LNCaP clone FGC (cell line): ENCODE measurements around the gene LOXL1.

Source experiments
- DNase-seq: peaks from one replicate; pipeline ENCODE4 v3.0.0-alpha.2; 2011; ENCODE audit warnings: low read depth
- H3K4me3 ChIP-seq: 2 replicates; pipeline ENCODE4 v1.5.1; 2011; ENCODE audit warnings: mild to moderate bottlenecking, low read depth, low read length, control low read depth
- CTCF ChIP-seq: IDR thresholded peaks from 2 replicates; pipeline ENCODE4 v1.5.1; 2012; ENCODE audit warnings: mild to moderate bottlenecking; ENCODE audit not compliant: control insufficient read depth, insufficient read depth; ENCODE audit errors: extremely low read depth

The LOXL1 gene

DNA sequence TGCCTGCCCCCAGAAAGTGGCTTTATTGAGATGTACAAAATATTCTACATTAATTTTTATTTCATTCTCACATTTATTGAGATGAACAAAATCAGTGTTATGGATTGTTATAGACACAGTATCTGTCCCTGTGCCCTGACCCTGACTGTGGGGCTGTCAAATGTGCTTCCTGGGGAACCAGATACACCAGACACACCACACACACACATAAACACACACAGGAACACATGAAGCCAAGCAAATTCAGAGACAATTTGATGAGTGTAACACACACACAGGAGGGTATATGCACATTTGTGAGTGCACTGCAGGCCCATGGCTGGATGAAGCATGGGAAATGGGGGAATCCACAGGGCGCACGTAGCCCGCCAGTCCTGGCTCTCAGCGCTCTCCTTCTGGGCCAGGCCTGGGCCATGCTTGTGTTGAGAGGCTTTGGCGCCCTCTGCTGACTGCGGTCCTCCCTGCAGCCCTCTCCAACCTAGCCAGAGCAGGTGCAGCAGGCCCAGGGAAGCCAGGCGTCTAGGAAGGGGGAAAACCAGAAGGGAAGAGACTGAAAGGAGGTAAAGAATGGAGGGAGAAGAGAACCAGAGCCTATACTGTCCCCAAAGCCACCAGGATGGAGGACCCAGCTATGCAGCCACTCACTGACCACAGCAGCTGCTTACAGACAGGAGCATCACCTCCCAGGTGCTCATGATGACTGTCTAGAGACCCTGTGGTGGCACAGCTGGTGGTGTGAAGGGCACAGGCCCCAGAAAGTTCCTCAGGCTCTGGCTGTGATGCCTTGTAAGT is 18.0 kb upstream of the LOXL1 start:
- DNase-seq: no peak
- H3K4me3 ChIP-seq: no peak overlapping the region
- TF ChIP-seq CTCF: peak; percentile 98

- TF ChIP-seq CTCF: no peak
- H3K4me3 ChIP-seq: no peak overlapping the region
Measured at GRCh38 chr15:73908822-73909122, 17.5 kb upstream of the LOXL1 start.

DNA sequence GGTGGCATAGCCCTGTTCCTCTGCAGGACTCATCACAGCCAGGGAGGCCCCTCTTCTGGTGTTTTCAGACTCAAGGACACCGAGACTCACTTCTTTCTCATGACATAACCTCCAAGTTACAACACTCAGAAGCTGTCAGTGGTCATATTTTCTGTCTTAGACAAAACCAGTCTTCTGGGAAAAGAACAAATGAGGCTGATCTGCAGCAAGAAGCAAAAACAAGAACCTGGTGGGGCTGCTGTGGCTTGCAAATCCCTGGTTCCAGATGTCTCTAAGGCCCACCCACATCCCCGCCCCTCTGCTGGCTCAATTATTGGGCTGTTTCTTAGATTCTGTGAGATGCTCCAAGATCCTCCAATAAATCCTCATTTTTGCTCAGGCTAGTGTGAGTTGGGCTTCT is 16.6 kb upstream of the LOXL1 start:
- DNase-seq: no peak
- no peak overlapping the region for H3K4me3 ChIP-seq
- TF ChIP-seq CTCF: no peak

More at GRCh38 chr15:73908822-73909122, 17.5 kb upstream of the LOXL1 start:
- no peak for DNase-seq

DNA sequence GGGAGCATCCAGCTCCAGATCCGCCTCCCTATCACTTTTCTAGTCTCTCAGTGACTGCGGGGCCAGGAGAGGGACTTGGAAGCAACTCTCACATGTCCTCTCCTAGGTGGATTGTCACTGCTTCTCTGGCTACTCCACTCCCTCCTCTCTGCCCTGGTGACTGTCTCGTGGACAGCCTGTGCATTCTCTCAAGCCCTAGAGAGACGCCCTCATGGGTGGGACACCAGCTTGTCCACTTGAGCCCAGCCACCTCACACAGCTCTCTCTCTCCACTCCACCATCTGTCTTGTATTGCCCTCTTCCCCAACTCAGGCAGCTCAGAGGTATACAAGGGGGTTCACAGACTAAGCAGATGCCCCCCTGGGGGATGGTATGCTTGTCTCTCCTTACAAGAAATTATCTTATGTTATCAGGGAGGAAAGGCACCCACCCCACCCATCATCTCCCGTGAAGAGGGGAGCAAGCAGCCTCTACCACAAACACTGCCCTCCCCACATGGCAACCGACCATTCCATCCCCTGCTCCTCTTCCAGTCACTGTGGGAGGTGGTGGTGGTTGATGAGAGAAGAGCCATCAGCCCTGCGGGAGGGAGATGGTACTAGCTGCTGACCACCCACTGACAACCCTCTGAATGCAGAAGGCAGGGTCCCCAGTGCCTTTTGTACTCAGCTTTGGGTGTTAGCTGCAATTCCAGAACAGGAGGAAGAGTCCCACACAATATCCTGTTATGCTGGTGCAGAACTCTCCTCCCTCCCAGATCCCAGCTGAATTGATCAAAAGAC is 15.5 kb upstream of the LOXL1 start:
- no peak for TF ChIP-seq CTCF
- DNase-seq: no peak
- no peak overlapping the region for H3K4me3 ChIP-seq

DNA sequence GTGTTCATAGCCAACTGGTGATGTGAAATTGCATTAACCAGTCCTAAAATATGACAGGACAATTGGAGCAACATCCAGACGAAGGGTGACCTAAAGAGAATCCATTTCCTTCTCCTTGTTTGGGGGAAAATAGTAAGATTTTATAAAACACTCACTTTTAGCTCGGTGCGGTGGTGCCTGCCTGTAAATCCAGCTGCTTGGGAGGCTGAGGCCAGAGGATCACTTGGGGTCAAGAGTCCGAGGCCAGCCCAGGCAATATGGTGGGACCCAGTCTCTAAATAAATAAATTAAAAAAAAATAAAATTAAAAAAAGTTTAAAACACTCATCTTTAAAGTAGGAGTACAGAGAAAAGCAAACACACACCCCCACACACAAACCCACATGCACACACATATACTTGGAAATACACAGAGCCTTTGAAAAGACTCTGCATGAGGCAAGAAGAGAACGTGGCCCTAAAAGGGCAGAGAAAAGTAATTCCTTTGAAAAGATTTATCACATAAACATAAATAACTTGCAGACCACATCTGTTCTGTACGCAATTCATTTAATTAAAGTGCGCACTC is 14.1 kb upstream of the LOXL1 start:
- no peak for DNase-seq

DNA sequence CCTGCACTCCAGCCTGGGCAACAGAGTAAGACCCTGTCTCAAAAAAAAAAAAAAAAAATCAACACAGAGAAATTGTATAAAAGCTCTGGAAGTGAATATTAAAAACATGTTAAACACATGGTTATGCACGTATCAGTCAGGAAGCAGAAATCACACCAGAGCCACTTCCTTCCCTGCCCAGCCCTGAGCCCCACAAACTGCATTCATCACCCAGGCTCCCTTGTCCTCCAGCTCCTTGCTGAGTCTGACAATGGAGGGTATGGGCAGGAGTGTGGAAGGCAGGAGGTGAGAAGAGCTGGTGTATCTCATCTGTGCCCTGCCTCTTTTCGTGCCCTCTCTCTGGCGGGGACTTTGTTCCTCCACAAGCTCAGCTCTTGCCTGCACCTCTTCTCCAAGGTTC is 12.1 kb upstream of the LOXL1 start:
- H3K4me3 ChIP-seq: no peak overlapping the region
- no peak for DNase-seq
- TF ChIP-seq CTCF: no peak

More for the DNA sequence above, 14.1 kb upstream of the LOXL1 start:
- H3K4me3 ChIP-seq: no peak overlapping the region
- no peak for TF ChIP-seq CTCF
